Adrenal gland (tissue), 12 donors: ENCODE data around the gene GNPNAT1. TPM values are rescaled to one million over a fixed set of nuclear protein-coding genes. Genes with fewer than 3 reads are reported as not detected.
A peak's percentile ranks its signal among the peaks of the same experiment; 100 is the strongest.

Experiments
- DNase-seq, 7 donors: peaks; one replicate each; pipeline ENCODE4 v3.0.0-alpha.2; 2019 to 2020
- H3K27ac ChIP-seq, 5 donors: fragments of 200-600 bp; sonication (generic) in 4 of 5; 1 replicate in 3 of 5; 2 replicates in 2 of 5; pipeline versions ENCODE4 v1.5.1 to v1.8.0; 2016 to 2020; ENCODE audit warnings: mild to moderate bottlenecking in 1 of 5
- H3K27me3 ChIP-seq: fragments of 200-600 bp; 2 replicates; pipeline ENCODE4 v1.8.0; 2021
- H3K36me3 ChIP-seq, 2 donors: fragments of 200-600 bp; replicated peaks in 1 of 2; 1 replicate in 1 of 2; 2 replicates in 1 of 2; pipeline versions ENCODE4 v1.5.1 to v1.8.0; 2018 to 2022
- H3K4me1 ChIP-seq, 2 donors: fragments of 200-600 bp; replicated peaks in 1 of 2; 1 replicate in 1 of 2; 2 replicates in 1 of 2; pipeline versions ENCODE4 v1.5.1 to v1.8.0; 2018 to 2021
- H3K4me3 ChIP-seq, 4 donors: fragments of 200-600 bp; sonication (generic) in 3 of 4; one replicate each; pipeline ENCODE4 v1.5.1; 2016 to 2018
- H3K9me3 ChIP-seq, 3 donors: fragments of 200-600 bp; sonication (generic) in 1 of 3; replicated peaks in 1 of 3; 1 replicate in 2 of 3; 2 replicates in 1 of 3; pipeline versions ENCODE4 v1.5.1 to v1.8.0; 2016 to 2021
- CTCF ChIP-seq, 6 experiments: fragments of 450-650 bp in 4 of 6; fragments of 200-600 bp in 2 of 6; sonication (generic) in 1 of 6; IDR thresholded peaks; 1 replicate in 5 of 6; 2 replicates in 1 of 6; pipeline versions ENCODE4 v1.5.1 to v1.8.0; 2016 to 2021; ENCODE audit warnings: antibody characterized with exemption in 6 of 6, mild to moderate bottlenecking in 2 of 6, moderate library complexity in 1 of 6
- POLR2A ChIP-seq, 2 donors: fragments of 450-650 bp; IDR thresholded peaks; one replicate each; pipeline ENCODE4 v1.6.1; 2017; ENCODE audit warnings: antibody characterized with exemption in 2 of 2, mild to moderate bottlenecking in 2 of 2, moderate library complexity in 1 of 2
- WGBS, 4 donors: extraction: QIAGEN DNeasy Blood & Tissue Kit in 2 of 4; methylation state at CpG; one replicate each; pipeline versions ENCODE4 v1.1.5 to v1.1.7; 2013 to 2017; 5-methylcytosine and 5-hydroxymethylcytosine counted together
- intact Hi-C, 2 donors: fragments of 100-400 bp; cut with DNase I; formaldehyde crosslinking; loops; one replicate each; pipeline versions ENCODE4 v1.14.1 to v1.15.0; 2022 to 2023
- polyA plus RNA-seq, 3 donors: library from polyadenylated mRNA; stranded (reverse); fragments of 200-250 nt in 2 of 3; fragments of 350-450 nt in 1 of 3; fragmentation: Illumina TruSeq in 1 of 3; extraction: RNeasy Lipid Tissue Mini Kit (QIAGEN cat#74804) in 1 of 3; gene quantifications; one replicate each; pipeline ENCODE4 v1.2.3, GENCODE V29; 2013 to 2014
- total RNA-seq, 9 donors: library from RNA; depleted of rRNA in 4 of 9; stranded (reverse); fragments of >200 nt in 4 of 9; fragments of 120-200 nt in 1 of 9; fragmentation: NEBNext Ultra II Directional in 1 of 9; extraction: Animal tissue kit (Norgen Biotek cat#: 25700) in 1 of 9; gene quantifications; one replicate each; pipeline versions ENCODE4 v1.1.0 to v1.2.4, GENCODE V29; 2013 to 2023
- donor health status: healthy with polysubstance abuse.
- donor health status: Bipolar disorder and iron deficiency.
- donor health status: DM: yes; HTN: yes; CAD: no.
- donor health status: DM: no; HTN: no; CAD: no.
- donor health status: DM: no; HTN: no; CAD: no.
- donor health status: DM: yes; HTN: yes; CAD: no.

GNPNAT1 gene
- total and polyA plus RNA-seq, 12 donors: 4.6 to 30.1 (median 13.0) TPM

DNA sequence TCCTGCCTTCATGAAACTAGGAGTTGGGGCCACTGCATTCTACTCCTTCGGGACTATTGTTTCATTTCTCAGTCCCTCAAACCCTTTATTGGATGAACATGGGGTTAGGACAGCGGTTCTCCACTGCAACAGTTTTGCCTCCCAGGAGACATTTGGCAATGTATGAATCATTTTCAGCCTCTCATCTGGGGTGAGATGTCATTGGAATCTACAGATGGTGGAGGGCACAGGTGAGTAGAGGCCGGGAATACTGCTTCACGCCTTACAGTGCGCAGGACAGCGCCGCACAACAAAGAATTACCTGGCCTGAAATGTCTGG is 649 bp upstream of the GNPNAT1 start:
- Histone ChIP-seq H3K9me3 (no peaks in the 10 kb centered on the region), H3K36me3 (no peaks in the 10 kb centered on the region), H3K4me3 (peak overlapping the region in 2 of 4 donors; percentile 55 to 70), H3K4me1 (peaks cover 4 to 9% of the 10 kb centered on the region in 2 donors), H3K27ac (peak overlapping the region; percentile 43 to 94 (median 84)), H3K27me3 (no peaks in the 10 kb centered on the region)
- intact Hi-C loops: no loop called here
- no peak for TF ChIP-seq POLR2A (IDR thresholded peaks at IDR 0.05)
- TF ChIP-seq CTCF (IDR thresholded peaks at IDR 0.05): no peak
- DNase-seq: no peak
- 59 to 66% (median 64%) methylated on average over 7 of the region's 7 CpGs for WGBS, 4 donors

DNA sequence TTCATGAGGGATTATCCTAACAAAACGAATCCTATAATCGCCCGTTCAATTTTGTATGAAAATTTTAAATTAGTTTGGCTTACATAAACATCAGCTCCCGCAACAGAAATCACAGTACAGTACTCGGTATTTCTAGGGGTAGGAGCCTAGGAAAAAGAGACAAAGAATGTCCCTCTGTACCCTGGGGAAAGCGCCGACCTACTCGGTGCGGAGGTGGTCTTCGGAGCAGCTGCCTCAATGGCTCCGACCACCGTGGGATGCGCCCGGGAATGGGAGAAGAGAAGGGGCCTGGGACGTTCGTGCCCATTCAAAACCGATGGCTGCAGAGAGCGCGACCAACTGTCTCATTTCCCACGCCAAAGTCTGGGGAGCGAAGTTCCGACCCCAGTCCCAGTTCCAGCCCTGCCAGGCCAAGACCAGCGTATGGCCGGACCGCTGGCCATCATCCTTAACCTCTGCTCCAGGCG is 618 bp downstream of the GNPNAT1 start:
- H3K4me3 ChIP-seq: peak overlapping the region in 3 of 4 donors; percentile 55 to 80 (median 70)
- WGBS, 4 donors: 5 to 13% (median 8%) methylated on average over 15 to 26 of the region's 26 CpGs
- no peak for DNase-seq
- no peaks in the 10 kb centered on the region for H3K36me3 ChIP-seq
- H3K9me3 ChIP-seq: no peaks in the 10 kb centered on the region
- H3K27me3 ChIP-seq: no peaks in the 10 kb centered on the region
- H3K4me1 ChIP-seq: peaks cover 4 to 9% of the 10 kb centered on the region in 2 donors
- intact Hi-C loops: no loop called here
- TF ChIP-seq POLR2A (IDR thresholded peaks at IDR 0.05) (no peak), CTCF (IDR thresholded peaks at IDR 0.05) (no peak)
- H3K27ac ChIP-seq: peak overlapping the region; percentile 3 to 94 (median 84)

GRCh38 chr14:52790011-52790755 is 1.2 kb downstream of the GNPNAT1 start:
- H3K27ac ChIP-seq: no peak overlapping the region
- WGBS, 4 donors: 69 to 71% (median 70%) methylated on average over 18 of the region's 18 CpGs

DNA sequence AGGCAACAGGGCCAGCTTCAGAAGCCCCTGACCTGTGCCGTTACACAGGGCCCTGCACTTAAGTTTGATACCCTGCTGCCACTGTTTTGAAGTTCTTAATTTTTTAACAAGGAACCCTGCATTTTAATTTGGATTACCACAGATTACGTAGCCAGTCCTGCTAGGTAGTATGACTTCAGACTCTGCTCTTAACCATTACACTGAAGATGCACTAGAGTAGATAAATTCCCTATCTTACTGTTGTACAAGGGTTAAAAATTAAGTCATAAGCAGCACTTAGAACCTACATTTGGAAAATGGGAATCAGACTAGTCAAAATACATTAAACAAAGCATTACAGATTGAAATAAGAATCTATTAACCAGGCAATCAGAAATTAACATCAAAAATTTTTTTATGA is 2.3 kb downstream of the GNPNAT1 start:
- DNase-seq: no peak
- Histone ChIP-seq H3K4me3 (no peak overlapping the region), H3K4me1 (peaks cover 4 to 9% of the 10 kb centered on the region in 2 donors), H3K27ac (no peak overlapping the region), H3K27me3 (no peaks in the 10 kb centered on the region), H3K36me3 (no peaks in the 10 kb centered on the region), H3K9me3 (no peaks in the 10 kb centered on the region)
- WGBS, 4 donors: 71 to 80% (median 76%) methylated on average over 2 of the region's 2 CpGs
- intact Hi-C loops: no loop called here
- TF ChIP-seq POLR2A (IDR thresholded peaks at IDR 0.05): no peak
- TF ChIP-seq CTCF (IDR thresholded peaks at IDR 0.05): no peak

More at GRCh38 chr14:52790011-52790755, 1.2 kb downstream of the GNPNAT1 start:
- H3K4me1 ChIP-seq: peaks cover 4 to 9% of the 10 kb centered on the region in 2 donors
- intact Hi-C loops: no loop called here
- H3K27me3 ChIP-seq: no peaks in the 10 kb centered on the region
- H3K9me3 ChIP-seq: no peaks in the 10 kb centered on the region
- DNase-seq: no peak
- H3K4me3 ChIP-seq: peak overlapping the region in 2 of 4 donors; percentile 55 to 70
- H3K36me3 ChIP-seq: no peaks in the 10 kb centered on the region
- TF ChIP-seq POLR2A (IDR thresholded peaks at IDR 0.05): no peak
- TF ChIP-seq CTCF (IDR thresholded peaks at IDR 0.05): no peak
